Measurements from ENCODE around the gene PIN4. TPM values are rescaled to one million over a fixed set of nuclear protein-coding genes. Genes with fewer than 3 reads are reported as not detected.

Gene PIN4
- total RNA-seq, 2 experiments from 2014 or later: 5.1 to 5.4 TPM

Other genes with a start within 250 kb of the PIN4 start
- gene RTL5, start 49.8 kb upstream of the PIN4 start, total RNA-seq: under 1 TPM; 0.07 to 0.15 TPM
- gene ERCC6L, start 57.3 kb downstream of the PIN4 start, total RNA-seq: 10 to 100 TPM; 12.0 to 12.7 TPM
- gene RPS4X, start 95.5 kb downstream of the PIN4 start, total RNA-seq: 100 to 1,000 TPM; 937 to 973 TPM
- gene CITED1, start 124.2 kb downstream of the PIN4 start, total RNA-seq: not detected